ENCODE measurements around the gene DHX8.

DNA sequence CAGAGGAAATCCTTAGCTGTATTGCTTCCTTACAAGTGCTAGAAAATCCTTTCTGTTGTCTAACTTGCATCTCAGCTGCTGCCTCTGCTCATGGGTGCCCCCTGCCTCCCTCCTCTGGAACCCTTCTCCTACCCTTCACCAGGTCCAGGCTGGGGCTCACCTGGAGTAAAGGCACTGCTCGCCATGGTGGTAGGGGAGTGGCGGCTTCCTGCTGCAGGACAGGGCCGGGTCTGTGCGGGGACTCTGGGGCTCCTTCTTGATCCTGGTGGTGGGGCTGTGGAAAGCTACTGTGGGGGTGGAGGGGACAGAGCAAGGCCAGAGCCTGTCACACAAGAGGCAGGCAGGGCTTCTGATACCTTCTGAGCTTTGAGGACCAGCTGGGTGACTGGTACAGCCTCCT is 49.9 kb downstream of the DHX8 start:
- TF ChIP-seq EZH2 (IDR thresholded peaks at IDR 0.05; ENCODE audit: borderline replicate concordance, control insufficient read depth, low read depth, low read length): no peak
- TF ChIP-seq EGR1 (IDR thresholded peaks at IDR 0.05; ENCODE audit: borderline replicate concordance in 1 of 2, low read depth in 2 of 2, low read length in 2 of 2): no peak
- no peak for TF ChIP-seq POLR2A (IDR thresholded peaks at IDR 0.05; ENCODE audit: low read depth, low read length)
- TF ChIP-seq, protein P1, sequence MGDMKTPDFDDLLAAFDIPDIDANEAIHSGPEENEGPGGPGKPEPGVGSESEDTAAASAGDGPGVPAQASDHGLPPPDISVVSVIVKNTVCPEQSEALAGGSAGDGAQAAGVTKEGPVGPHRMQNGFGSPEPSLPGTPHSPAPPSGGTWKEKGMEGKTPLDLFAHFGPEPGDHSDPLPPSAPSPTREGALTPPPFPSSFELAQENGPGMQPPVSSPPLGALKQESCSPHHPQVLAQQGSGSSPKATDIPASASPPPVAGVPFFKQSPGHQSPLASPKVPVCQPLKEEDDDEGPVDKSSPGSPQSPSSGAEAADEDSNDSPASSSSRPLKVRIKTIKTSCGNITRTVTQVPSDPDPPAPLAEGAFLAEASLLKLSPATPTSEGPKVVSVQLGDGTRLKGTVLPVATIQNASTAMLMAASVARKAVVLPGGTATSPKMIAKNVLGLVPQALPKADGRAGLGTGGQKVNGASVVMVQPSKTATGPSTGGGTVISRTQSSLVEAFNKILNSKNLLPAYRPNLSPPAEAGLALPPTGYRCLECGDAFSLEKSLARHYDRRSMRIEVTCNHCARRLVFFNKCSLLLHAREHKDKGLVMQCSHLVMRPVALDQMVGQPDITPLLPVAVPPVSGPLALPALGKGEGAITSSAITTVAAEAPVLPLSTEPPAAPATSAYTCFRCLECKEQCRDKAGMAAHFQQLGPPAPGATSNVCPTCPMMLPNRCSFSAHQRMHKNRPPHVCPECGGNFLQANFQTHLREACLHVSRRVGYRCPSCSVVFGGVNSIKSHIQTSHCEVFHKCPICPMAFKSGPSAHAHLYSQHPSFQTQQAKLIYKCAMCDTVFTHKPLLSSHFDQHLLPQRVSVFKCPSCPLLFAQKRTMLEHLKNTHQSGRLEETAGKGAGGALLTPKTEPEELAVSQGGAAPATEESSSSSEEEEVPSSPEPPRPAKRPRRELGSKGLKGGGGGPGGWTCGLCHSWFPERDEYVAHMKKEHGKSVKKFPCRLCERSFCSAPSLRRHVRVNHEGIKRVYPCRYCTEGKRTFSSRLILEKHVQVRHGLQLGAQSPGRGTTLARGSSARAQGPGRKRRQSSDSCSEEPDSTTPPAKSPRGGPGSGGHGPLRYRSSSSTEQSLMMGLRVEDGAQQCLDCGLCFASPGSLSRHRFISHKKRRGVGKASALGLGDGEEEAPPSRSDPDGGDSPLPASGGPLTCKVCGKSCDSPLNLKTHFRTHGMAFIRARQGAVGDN (IDR thresholded peaks at IDR 0.05): no peak
- no peak for TF ChIP-seq SMC3 (IDR thresholded peaks at IDR 0.05; ENCODE audit: borderline replicate concordance, low read length)
- TF ChIP-seq, protein P2, sequence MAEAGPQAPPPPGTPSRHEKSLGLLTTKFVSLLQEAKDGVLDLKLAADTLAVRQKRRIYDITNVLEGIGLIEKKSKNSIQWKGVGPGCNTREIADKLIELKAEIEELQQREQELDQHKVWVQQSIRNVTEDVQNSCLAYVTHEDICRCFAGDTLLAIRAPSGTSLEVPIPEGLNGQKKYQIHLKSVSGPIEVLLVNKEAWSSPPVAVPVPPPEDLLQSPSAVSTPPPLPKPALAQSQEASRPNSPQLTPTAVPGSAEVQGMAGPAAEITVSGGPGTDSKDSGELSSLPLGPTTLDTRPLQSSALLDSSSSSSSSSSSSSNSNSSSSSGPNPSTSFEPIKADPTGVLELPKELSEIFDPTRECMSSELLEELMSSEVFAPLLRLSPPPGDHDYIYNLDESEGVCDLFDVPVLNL (IDR thresholded peaks at IDR 0.05; ENCODE audit: low read depth, low read length): no peak
- TF ChIP-seq, protein P3, sequence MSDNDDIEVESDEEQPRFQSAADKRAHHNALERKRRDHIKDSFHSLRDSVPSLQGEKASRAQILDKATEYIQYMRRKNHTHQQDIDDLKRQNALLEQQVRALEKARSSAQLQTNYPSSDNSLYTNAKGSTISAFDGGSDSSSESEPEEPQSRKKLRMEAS (IDR thresholded peaks at IDR 0.05; ENCODE audit: low read depth, low read length): no peak
- TF ChIP-seq POU2F2 (IDR thresholded peaks at IDR 0.05; ENCODE audit: borderline replicate concordance, low read depth, low read length): no peak
- TF ChIP-seq, protein P4, sequence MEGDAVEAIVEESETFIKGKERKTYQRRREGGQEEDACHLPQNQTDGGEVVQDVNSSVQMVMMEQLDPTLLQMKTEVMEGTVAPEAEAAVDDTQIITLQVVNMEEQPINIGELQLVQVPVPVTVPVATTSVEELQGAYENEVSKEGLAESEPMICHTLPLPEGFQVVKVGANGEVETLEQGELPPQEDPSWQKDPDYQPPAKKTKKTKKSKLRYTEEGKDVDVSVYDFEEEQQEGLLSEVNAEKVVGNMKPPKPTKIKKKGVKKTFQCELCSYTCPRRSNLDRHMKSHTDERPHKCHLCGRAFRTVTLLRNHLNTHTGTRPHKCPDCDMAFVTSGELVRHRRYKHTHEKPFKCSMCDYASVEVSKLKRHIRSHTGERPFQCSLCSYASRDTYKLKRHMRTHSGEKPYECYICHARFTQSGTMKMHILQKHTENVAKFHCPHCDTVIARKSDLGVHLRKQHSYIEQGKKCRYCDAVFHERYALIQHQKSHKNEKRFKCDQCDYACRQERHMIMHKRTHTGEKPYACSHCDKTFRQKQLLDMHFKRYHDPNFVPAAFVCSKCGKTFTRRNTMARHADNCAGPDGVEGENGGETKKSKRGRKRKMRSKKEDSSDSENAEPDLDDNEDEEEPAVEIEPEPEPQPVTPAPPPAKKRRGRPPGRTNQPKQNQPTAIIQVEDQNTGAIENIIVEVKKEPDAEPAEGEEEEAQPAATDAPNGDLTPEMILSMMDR (IDR thresholded peaks at IDR 0.05 in 2 of 3, conservative IDR thresholded peaks at IDR 0.05 in 1 of 3; ENCODE audit: control insufficient read depth in 2 of 3, extremely low read depth in 1 of 3, insufficient read depth in 1 of 3, low read depth in 3 of 3, low read length in 3 of 3): 0 out of 6 replicates have a peak, but pooled peaks of 1 of the 3 experiments have one; percentile 6
- TF ChIP-seq SPI1 (IDR thresholded peaks at IDR 0.05; ENCODE audit: borderline replicate concordance, insufficient read depth, low read depth, low read length): no peak
- TF ChIP-seq HCFC1 (IDR thresholded peaks at IDR 0.05; ENCODE audit: low read length): no peak
- no peak for TF ChIP-seq TAF1 (IDR thresholded peaks at IDR 0.05; ENCODE audit: borderline replicate concordance, low read depth, low read length)
- TF ChIP-seq CBFB (IDR thresholded peaks at IDR 0.05; ENCODE audit: low read depth): no peak
- no peak for TF ChIP-seq ZNF217 (IDR thresholded peaks at IDR 0.05)
